OCI-LY1 (cell line): Measurements from ENCODE around the gene OR1A2.
"Not testable (repeated sequence)": the region's sequence is repeated elsewhere in the genome, so short reads cannot be mapped to it uniquely, and the experiment has no call there.

ENCODE experiments used
- H2AFZ ChIP-seq: fragments of 200-600 bp; sonication (generic), shearing (Covaris generic); 2 replicates; pipeline ENCODE4 v1.6.0; 2014; ENCODE audit warnings: antibody characterized with exemption, mild to moderate bottlenecking, low read length
- H3F3A ChIP-seq: fragments of 200-600 bp; sonication (generic), shearing (Covaris generic); 2 replicates; pipeline ENCODE4 v1.6.0; 2014; ENCODE audit warnings: mild to moderate bottlenecking, antibody characterized with exemption, low read length, moderate library complexity; ENCODE audit not compliant: insufficient read depth
- H3K27ac ChIP-seq: fragments of 200-600 bp; sonication (generic); 2 replicates; pipeline ENCODE4 v1.5.1; 2014; ENCODE audit warnings: low read length, mixed run types, mild to moderate bottlenecking, low read depth; ENCODE audit not compliant: poor library complexity, severe bottlenecking
- H3K27me3 ChIP-seq: fragments of 200-600 bp; sonication (generic); 2 replicates; pipeline ENCODE4 v1.6.0; 2014; ENCODE audit warnings: antibody characterized with exemption, mild to moderate bottlenecking, low read length, moderate library complexity; ENCODE audit not compliant: insufficient read depth
- H3K36me3 ChIP-seq: fragments of 200-600 bp; sonication (generic); 2 replicates; pipeline ENCODE4 v1.6.1; 2014; ENCODE audit warnings: mild to moderate bottlenecking, antibody characterized with exemption, low read length, moderate library complexity, mixed read lengths; ENCODE audit not compliant: insufficient read depth
- H3K4me1 ChIP-seq: fragments of 200-600 bp; sonication (generic); 2 replicates; pipeline ENCODE4 v1.5.1; 2014; ENCODE audit warnings: mild to moderate bottlenecking, low read length, moderate library complexity; ENCODE audit not compliant: insufficient read depth, severe bottlenecking
- H3K4me2 ChIP-seq: fragments of 200-600 bp; sonication (generic), shearing (Covaris generic); 2 replicates; pipeline ENCODE4 v1.6.1; 2014; ENCODE audit warnings: low read length
- H3K4me3 ChIP-seq: fragments of 200-600 bp; sonication (generic); 2 replicates; pipeline ENCODE4 v1.5.1; 2014; ENCODE audit warnings: low read length, low read depth, mild to moderate bottlenecking, mixed read lengths; ENCODE audit not compliant: poor library complexity, severe bottlenecking
- H3K79me2 ChIP-seq: fragments of 200-600 bp; shearing (Covaris generic); 2 replicates; pipeline ENCODE4 v1.6.1; 2016; ENCODE audit warnings: mixed run types, low read length, mixed read lengths; ENCODE audit not compliant: insufficient read depth
- H3K9ac ChIP-seq: fragments of 200-600 bp; sonication (generic), shearing (Covaris generic); 2 replicates; pipeline ENCODE4 v1.6.1; 2014; ENCODE audit warnings: mild to moderate bottlenecking, low read length, mixed read lengths
- H3K9me2 ChIP-seq: fragments of 200-600 bp; sonication (generic), shearing (Covaris generic); 2 replicates; pipeline ENCODE4 v1.6.1; 2014; ENCODE audit warnings: low read depth, mild to moderate bottlenecking, low read length, mixed read lengths
- H3K9me3 ChIP-seq: fragments of 200-600 bp; shearing (Covaris generic); 2 replicates; pipeline ENCODE4 v1.6.1; 2014; ENCODE audit warnings: low read length, mixed read lengths
- H4K20me1 ChIP-seq: fragments of 200-600 bp; sonication (generic), shearing (Covaris generic); 2 replicates; pipeline ENCODE4 v1.6.0; 2016; ENCODE audit warnings: mild to moderate bottlenecking, low read length; ENCODE audit not compliant: insufficient read depth
- EZH2 ChIP-seq: fragments of 200-600 bp; sonication (generic), shearing (Covaris generic); IDR thresholded peaks from 2 replicates; pipeline ENCODE4 v1.8.0; 2017; ENCODE audit warnings: borderline replicate concordance, mixed run types, mild to moderate bottlenecking, antibody characterized with exemption, low read length, moderate library complexity, mixed read lengths
- TF ChIP-seq, protein P1 (sequence below): fragments of 200-600 bp; sonication (generic), shearing (Covaris generic); IDR thresholded peaks from 2 replicates; pipeline ENCODE4 v1.5.1; 2017; ENCODE audit warnings: mild to moderate bottlenecking, antibody characterized with exemption, low read length, moderate library complexity, mixed read lengths

The OR1A2 gene

GRCh38 chr17:3213587-3213986 is 16.3 kb downstream of the OR1A2 start:
- H3K9ac ChIP-seq: no peak overlapping the region
- TF ChIP-seq EZH2: no peak
- TF ChIP-seq, protein P1, sequence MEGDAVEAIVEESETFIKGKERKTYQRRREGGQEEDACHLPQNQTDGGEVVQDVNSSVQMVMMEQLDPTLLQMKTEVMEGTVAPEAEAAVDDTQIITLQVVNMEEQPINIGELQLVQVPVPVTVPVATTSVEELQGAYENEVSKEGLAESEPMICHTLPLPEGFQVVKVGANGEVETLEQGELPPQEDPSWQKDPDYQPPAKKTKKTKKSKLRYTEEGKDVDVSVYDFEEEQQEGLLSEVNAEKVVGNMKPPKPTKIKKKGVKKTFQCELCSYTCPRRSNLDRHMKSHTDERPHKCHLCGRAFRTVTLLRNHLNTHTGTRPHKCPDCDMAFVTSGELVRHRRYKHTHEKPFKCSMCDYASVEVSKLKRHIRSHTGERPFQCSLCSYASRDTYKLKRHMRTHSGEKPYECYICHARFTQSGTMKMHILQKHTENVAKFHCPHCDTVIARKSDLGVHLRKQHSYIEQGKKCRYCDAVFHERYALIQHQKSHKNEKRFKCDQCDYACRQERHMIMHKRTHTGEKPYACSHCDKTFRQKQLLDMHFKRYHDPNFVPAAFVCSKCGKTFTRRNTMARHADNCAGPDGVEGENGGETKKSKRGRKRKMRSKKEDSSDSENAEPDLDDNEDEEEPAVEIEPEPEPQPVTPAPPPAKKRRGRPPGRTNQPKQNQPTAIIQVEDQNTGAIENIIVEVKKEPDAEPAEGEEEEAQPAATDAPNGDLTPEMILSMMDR: no peak

DNA sequence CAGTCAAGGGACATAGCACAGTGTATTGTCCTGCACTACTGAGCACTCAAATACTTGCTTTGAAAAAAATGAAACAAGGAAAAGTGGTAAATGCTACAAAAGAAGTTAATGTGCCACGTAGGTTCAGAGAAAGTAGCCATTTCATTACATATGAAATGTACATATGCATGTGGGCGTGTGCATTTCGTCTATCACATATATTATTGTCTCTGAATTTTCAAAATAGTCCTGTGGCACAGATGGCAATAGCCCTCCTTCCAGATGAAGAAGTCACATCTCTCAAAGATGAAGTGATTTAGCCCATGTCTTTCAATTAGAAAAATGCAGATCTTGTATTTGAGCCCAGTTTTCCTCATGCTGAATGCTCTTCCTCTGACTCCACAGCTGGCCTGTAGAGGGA is 22.7 kb downstream of the OR1A2 start:
- not testable (repeated sequence) for H3K27ac ChIP-seq, H3K4me2 ChIP-seq, H3K9ac ChIP-seq, H3K27me3 ChIP-seq, H2AFZ ChIP-seq, H3K9me2 ChIP-seq, H4K20me1 ChIP-seq, H3K36me3 ChIP-seq, H3K4me3 ChIP-seq, H3K79me2 ChIP-seq, H3K4me1 ChIP-seq, H3F3A ChIP-seq, H3K9me3 ChIP-seq

More at GRCh38 chr17:3213587-3213986, 16.3 kb downstream of the OR1A2 start:
- Histone ChIP-seq H3K27ac (no peak overlapping the region), H3K4me1 (no peaks in the 10 kb centered on the region), H3K79me2 (no peaks in the 10 kb centered on the region), H3K4me3 (no peak overlapping the region), H4K20me1 (no peaks in the 10 kb centered on the region), H3K9me2 (no peaks in the 10 kb centered on the region), H3K27me3 (no peaks in the 10 kb centered on the region), H3K36me3 (no peaks in the 10 kb centered on the region), H3K9me3 (no peaks in the 10 kb centered on the region), H2AFZ (no peak overlapping the region), H3K4me2 (no peak overlapping the region), H3F3A (no peaks in the 10 kb centered on the region)

DNA sequence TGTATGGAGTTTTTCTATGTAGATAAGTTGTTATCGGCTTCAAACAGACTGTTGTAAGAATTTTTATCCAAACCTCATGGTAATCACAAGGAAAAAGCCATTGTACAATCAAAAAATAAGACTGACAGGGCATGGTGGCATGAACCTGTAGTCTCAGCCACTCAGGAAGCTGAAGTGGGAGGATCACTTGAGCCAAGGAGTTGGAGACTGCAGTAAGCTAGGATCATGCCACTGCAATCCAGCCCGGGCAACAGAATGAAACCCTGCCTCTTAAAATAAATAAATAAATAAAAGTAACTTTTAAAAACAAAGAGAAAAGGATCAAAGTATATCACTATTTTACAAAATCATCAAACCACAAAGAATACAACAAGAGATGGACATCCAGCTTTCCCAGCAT is 24.5 kb downstream of the OR1A2 start:
- no peak overlapping the region for H2AFZ ChIP-seq
- H3K36me3 ChIP-seq: no peaks in the 10 kb centered on the region
- H3K4me2 ChIP-seq: no peak overlapping the region
- H3K4me3 ChIP-seq: no peak overlapping the region
- TF ChIP-seq, protein P1: no peak
- TF ChIP-seq EZH2: no peak
- no peak overlapping the region for H3K9ac ChIP-seq
- H3K27me3 ChIP-seq: no peaks in the 10 kb centered on the region
- no peaks in the 10 kb centered on the region for H3K9me3 ChIP-seq
- no peaks in the 10 kb centered on the region for H4K20me1 ChIP-seq
- H3K79me2 ChIP-seq: no peaks in the 10 kb centered on the region
- H3K4me1 ChIP-seq: no peaks in the 10 kb centered on the region
- no peaks in the 10 kb centered on the region for H3F3A ChIP-seq
- H3K9me2 ChIP-seq: no peaks in the 10 kb centered on the region
- H3K27ac ChIP-seq: no peak overlapping the region

DNA sequence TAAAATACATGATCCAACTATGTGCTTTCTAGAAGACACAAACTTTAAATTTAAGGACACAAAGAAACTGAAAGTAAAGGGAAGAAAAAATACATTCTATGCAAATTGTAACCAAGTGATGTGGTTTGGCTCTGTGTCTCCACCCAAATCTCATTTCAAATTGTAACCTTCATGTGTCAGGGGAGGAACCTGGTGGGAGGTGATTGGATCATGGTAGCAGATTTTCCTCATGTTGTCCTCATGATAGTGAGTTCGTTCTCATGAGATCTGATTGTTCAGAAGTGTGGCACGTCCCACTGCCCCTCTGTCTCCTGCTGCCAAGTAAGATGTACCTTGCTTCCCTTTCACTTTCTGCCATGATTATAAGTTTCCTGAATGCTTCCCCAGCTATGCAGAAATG is 25.2 kb downstream of the OR1A2 start:
- Histone ChIP-seq H3K27ac (no peak overlapping the region), H3K4me1 (no peaks in the 10 kb centered on the region), H3K9me3 (no peaks in the 10 kb centered on the region), H3K9ac (no peak overlapping the region), H3K79me2 (no peaks in the 10 kb centered on the region), H3K9me2 (no peaks in the 10 kb centered on the region), H3K36me3 (no peaks in the 10 kb centered on the region), H2AFZ (no peak overlapping the region), H3K4me3 (no peak overlapping the region), H3F3A (no peaks in the 10 kb centered on the region), H3K4me2 (no peak overlapping the region), H3K27me3 (no peaks in the 10 kb centered on the region), H4K20me1 (no peaks in the 10 kb centered on the region)
- no peak for TF ChIP-seq EZH2
- TF ChIP-seq, protein P1: no peak

- not testable (repeated sequence) for H3K9me2 ChIP-seq, H4K20me1 ChIP-seq, H3K4me1 ChIP-seq, H3F3A ChIP-seq, H3K4me2 ChIP-seq, H3K4me3 ChIP-seq, H2AFZ ChIP-seq, H3K27me3 ChIP-seq, H3K9me3 ChIP-seq, H3K36me3 ChIP-seq, H3K27ac ChIP-seq, H3K9ac ChIP-seq, H3K79me2 ChIP-seq
Measured at GRCh38 chr17:3224721-3225352, 27.5 kb downstream of the OR1A2 start.
